HepG2 (cell line): Measurements from ENCODE around the gene POLE4.

ENCODE experiments used
- ATM ChIP-seq: fragments of 450-650 bp; IDR thresholded peaks from 2 replicates; pipeline ENCODE4 v1.7.1; 2017; ENCODE audit warnings: mild to moderate bottlenecking, borderline replicate concordance
- FOXC1 ChIP-seq: sonication (generic); formaldehyde crosslinking; IDR thresholded peaks from 2 replicates; pipeline ENCODE4 v1.8.0; 2022; ENCODE audit warnings: mild to moderate bottlenecking, missing genetic modification reagents, borderline replicate concordance
- HNRNPH1 ChIP-seq: fragments of 200-400 bp; formaldehyde crosslinking; optimal IDR thresholded peaks from 2 replicates; pipeline ENCODE3; 2017; ENCODE audit warnings: mild to moderate bottlenecking, low read depth, low read length
- SRY ChIP-seq: sonication (generic); formaldehyde crosslinking; IDR thresholded peaks from 2 replicates; pipeline ENCODE4 v1.8.0; 2022; ENCODE audit warnings: mild to moderate bottlenecking, missing genetic modification reagents
- TCF12 ChIP-seq, 2 experiments: fragments of 450-650 bp in 1 of 2; sonication (generic) in 1 of 2; formaldehyde crosslinking in 1 of 2; IDR thresholded peaks; 2 replicates each; pipeline versions ENCODE4 v1.6.1 to v1.8.0; 2017 to 2022; ENCODE audit warnings: antibody characterized with exemption in 1 of 2, mild to moderate bottlenecking in 1 of 2, missing genetic modification reagents in 1 of 2, moderate library complexity in 1 of 2

- TF ChIP-seq TCF12 (IDR thresholded peaks at IDR 0.05) (no peak), TCF12 (CRISPR knock-in tag; IDR thresholded peaks at IDR 0.05) (no peak), FOXC1 (no peak), HNRNPH1 (no peak), SRY (CRISPR knock-in tag) (no peak), ATM (no peak)
These were observed 44.8 kb downstream of the POLE4 start for GRCh38 chr2:75003276-75003675.
